Cardiac fibroblast (primary cell): ENCODE measurements around the gene C6orf89.
A peak's percentile ranks its signal among the peaks of the same experiment; 100 is the strongest.

Source experiments
- DNase-seq, 2 donors: peaks; one replicate each; pipeline versions ENCODE4 v3.0.0 to v3.0.0-alpha.2; 2010; ENCODE audit warnings: low read depth in 2 of 2
- H3K4me3 ChIP-seq, 2 donors: replicated peaks in 1 of 2; 1 replicate in 1 of 2; 2 replicates in 1 of 2; pipeline ENCODE4 v1.5.1; 2011; ENCODE audit warnings: low read depth in 2 of 2, low read length in 2 of 2, mild to moderate bottlenecking in 2 of 2, moderate library complexity in 1 of 2
- TF ChIP-seq, protein P1 (sequence below): IDR thresholded peaks from one replicate; pipeline ENCODE4 v1.5.1; 2011; ENCODE audit warnings: low read depth, mild to moderate bottlenecking, low read length, inconsistent platforms

The C6orf89 gene

GRCh38 chr6:36897609-36898008 is 11.9 kb downstream of the C6orf89 start:
- no peak for DNase-seq
- TF ChIP-seq, protein P1, sequence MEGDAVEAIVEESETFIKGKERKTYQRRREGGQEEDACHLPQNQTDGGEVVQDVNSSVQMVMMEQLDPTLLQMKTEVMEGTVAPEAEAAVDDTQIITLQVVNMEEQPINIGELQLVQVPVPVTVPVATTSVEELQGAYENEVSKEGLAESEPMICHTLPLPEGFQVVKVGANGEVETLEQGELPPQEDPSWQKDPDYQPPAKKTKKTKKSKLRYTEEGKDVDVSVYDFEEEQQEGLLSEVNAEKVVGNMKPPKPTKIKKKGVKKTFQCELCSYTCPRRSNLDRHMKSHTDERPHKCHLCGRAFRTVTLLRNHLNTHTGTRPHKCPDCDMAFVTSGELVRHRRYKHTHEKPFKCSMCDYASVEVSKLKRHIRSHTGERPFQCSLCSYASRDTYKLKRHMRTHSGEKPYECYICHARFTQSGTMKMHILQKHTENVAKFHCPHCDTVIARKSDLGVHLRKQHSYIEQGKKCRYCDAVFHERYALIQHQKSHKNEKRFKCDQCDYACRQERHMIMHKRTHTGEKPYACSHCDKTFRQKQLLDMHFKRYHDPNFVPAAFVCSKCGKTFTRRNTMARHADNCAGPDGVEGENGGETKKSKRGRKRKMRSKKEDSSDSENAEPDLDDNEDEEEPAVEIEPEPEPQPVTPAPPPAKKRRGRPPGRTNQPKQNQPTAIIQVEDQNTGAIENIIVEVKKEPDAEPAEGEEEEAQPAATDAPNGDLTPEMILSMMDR = no peak
- H3K4me3 ChIP-seq = no peak overlapping the region

GRCh38 chr6:36904114-36904513 is 18.4 kb downstream of the C6orf89 start:
- no peak for DNase-seq

GRCh38 chr6:36904851-36905393 is 19.2 kb downstream of the C6orf89 start:
- no peak overlapping the region for H3K4me3 ChIP-seq
- TF ChIP-seq, protein P1 = no peak
- no peak for DNase-seq

More at GRCh38 chr6:36904114-36904513, 18.4 kb downstream of the C6orf89 start:
- TF ChIP-seq, protein P1 = no peak
- no peak overlapping the region for H3K4me3 ChIP-seq

GRCh38 chr6:36906539-36907325 is 21.0 kb downstream of the C6orf89 start:
- no peak overlapping the region for H3K4me3 ChIP-seq
- DNase-seq = no peak
- TF ChIP-seq, protein P1 = no peak

DNA sequence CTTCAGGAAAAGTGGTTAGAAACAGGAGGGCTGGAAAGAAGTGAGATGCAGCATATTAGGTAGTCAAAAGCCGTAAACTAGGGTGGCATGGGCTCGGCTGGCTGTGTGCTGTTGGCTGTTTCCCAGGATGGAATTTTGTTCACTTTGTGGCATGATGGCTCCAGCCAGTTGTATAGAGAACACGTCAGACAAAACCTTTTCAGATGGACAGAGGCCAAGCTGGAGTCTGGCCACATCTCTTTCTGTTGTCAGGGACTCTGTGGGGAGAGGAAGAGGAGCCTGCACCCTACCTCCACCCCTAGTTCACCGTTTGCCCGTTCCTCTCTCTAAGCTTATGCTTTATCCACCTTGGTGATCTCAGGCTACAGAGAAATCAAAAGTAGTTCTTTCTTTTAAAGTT is 22.0 kb downstream of the C6orf89 start:
- H3K4me3 ChIP-seq = no peak overlapping the region
- peak; percentile 59 to 68 for DNase-seq
- TF ChIP-seq, protein P1 = no peak

- no peak overlapping the region for H3K4me3 ChIP-seq
- TF ChIP-seq, protein P1 = no peak
- no peak for DNase-seq
These were observed 23.0 kb downstream of the C6orf89 start for GRCh38 chr6:36908747-36909146.
